Spleen (tissue), 7 donors: ENCODE data around the gene C22orf39.

Source experiments
- POLR2A ChIP-seq, 3 donors: fragments of 450-650 bp; IDR thresholded peaks; one replicate each; pipeline ENCODE4 v1.5.1; 2017; ENCODE audit warnings: antibody characterized with exemption in 3 of 3, mild to moderate bottlenecking in 1 of 3
- POLR2AphosphoS5 ChIP-seq, 3 donors: sonication (generic); formaldehyde crosslinking; IDR thresholded peaks; one replicate each; pipeline ENCODE4 v1.5.1; 2017; ENCODE audit warnings: antibody characterized with exemption in 3 of 3
- TF ChIP-seq, protein P1 (sequence below), 11 experiments: fragments of 200-600 bp in 7 of 11; fragments of 450-650 bp in 4 of 11; sonication (generic) in 4 of 11; IDR thresholded peaks in 8 of 11; conservative IDR thresholded peaks in 3 of 11; 1 replicate in 7 of 11; 2 replicates in 4 of 11; pipeline versions ENCODE4 v1.4.0 to v1.8.0; 2016 to 2021; ENCODE audit warnings: antibody characterized with exemption in 11 of 11, inconsistent platforms in 4 of 11, mild to moderate bottlenecking in 1 of 11
- donor health status: DM: no; HTN: no; CAD: no; lungs with moderate emphysema.
- donor health status: DM: no; HTN: no; CAD: no.
- donor health status: DM: no; HTN: no; CAD: no.

- TF ChIP-seq POLR2AphosphoS5 (IDR thresholded peaks at IDR 0.05) (no peak), POLR2A (IDR thresholded peaks at IDR 0.05) (no peak)
- TF ChIP-seq, protein P1, sequence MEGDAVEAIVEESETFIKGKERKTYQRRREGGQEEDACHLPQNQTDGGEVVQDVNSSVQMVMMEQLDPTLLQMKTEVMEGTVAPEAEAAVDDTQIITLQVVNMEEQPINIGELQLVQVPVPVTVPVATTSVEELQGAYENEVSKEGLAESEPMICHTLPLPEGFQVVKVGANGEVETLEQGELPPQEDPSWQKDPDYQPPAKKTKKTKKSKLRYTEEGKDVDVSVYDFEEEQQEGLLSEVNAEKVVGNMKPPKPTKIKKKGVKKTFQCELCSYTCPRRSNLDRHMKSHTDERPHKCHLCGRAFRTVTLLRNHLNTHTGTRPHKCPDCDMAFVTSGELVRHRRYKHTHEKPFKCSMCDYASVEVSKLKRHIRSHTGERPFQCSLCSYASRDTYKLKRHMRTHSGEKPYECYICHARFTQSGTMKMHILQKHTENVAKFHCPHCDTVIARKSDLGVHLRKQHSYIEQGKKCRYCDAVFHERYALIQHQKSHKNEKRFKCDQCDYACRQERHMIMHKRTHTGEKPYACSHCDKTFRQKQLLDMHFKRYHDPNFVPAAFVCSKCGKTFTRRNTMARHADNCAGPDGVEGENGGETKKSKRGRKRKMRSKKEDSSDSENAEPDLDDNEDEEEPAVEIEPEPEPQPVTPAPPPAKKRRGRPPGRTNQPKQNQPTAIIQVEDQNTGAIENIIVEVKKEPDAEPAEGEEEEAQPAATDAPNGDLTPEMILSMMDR (IDR thresholded peaks at IDR 0.05 in 8 of 11, conservative IDR thresholded peaks at IDR 0.05 in 3 of 11), result no peak
These were observed 6.9 kb downstream of the C22orf39 start for GRCh38 chr22:19440411-19441195.
